GM23248 (cell line): ENCODE results near the gene PPID.

Experiments
- EZH2 ChIP-seq: fragments of 200-600 bp; sonication (generic); IDR thresholded peaks from 2 replicates; pipeline ENCODE4 v1.6.1; 2018; ENCODE audit warnings: antibody characterized with exemption, mild to moderate bottlenecking; ENCODE audit not compliant: insufficient read depth, poor library complexity, severe bottlenecking
- EZH2phosphoT487 ChIP-seq: fragments of 200-600 bp; sonication (generic); IDR thresholded peaks from 2 replicates; pipeline ENCODE4 v1.6.1; 2018; ENCODE audit warnings: antibody characterized with exemption, moderate library complexity, mild to moderate bottlenecking, low read depth; ENCODE audit not compliant: insufficient read depth

GRCh38 chr4:158667651-158668198 is 55.5 kb downstream of the PPID start:
- no peak for TF ChIP-seq EZH2
- TF ChIP-seq EZH2phosphoT487, result no peak
